Measurements from ENCODE around the gene RPSA. TPM values are rescaled to one million over a fixed set of nuclear protein-coding genes. Genes with fewer than 3 reads are reported as not detected.

The RPSA gene
- total RNA-seq, 6 donors from 2014 or later = 317 to 921 (median 709) TPM

DNA sequence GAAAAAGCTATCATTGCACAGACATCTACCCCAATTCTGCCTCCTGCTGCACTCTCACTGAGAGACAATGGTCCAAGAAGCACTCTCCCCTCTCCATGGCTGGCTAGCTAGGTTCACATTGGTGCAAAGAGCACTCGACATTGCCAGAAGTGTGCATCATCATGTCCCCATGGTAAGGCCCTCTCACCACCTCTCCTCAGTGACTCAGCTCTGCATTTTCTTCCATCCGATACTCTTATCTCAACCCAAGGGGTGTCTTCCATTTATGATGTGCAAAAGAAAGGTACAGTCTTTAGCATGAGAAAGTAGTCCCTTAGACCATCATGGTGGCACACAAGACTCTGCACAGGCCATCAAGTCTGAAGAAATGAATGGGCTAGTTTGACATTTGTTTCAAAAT lies 14.0 kb downstream of the RPSA start:
- 88 to 95% methylated on average over 2 of the region's 2 CpGs for WGBS, 2 donors
- Histone ChIP-seq H3K9me3 (no peaks in the 10 kb centered on the region), H3K27ac (no peak overlapping the region), H3K4me1 (peaks cover 0 to 3% (median 0%) of the 10 kb centered on the region in 4 donors), H3K36me3 (no peaks in the 10 kb centered on the region), H3K27me3 (no peaks in the 10 kb centered on the region), H3K4me3 (no peak overlapping the region)
- TF ChIP-seq EP300 (IDR thresholded peaks at IDR 0.05) (no peak), POLR2A (IDR thresholded peaks at IDR 0.05) (no peak), POLR2AphosphoS5 (IDR thresholded peaks at IDR 0.05) (no peak)
- TF ChIP-seq, protein P1, sequence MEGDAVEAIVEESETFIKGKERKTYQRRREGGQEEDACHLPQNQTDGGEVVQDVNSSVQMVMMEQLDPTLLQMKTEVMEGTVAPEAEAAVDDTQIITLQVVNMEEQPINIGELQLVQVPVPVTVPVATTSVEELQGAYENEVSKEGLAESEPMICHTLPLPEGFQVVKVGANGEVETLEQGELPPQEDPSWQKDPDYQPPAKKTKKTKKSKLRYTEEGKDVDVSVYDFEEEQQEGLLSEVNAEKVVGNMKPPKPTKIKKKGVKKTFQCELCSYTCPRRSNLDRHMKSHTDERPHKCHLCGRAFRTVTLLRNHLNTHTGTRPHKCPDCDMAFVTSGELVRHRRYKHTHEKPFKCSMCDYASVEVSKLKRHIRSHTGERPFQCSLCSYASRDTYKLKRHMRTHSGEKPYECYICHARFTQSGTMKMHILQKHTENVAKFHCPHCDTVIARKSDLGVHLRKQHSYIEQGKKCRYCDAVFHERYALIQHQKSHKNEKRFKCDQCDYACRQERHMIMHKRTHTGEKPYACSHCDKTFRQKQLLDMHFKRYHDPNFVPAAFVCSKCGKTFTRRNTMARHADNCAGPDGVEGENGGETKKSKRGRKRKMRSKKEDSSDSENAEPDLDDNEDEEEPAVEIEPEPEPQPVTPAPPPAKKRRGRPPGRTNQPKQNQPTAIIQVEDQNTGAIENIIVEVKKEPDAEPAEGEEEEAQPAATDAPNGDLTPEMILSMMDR (IDR thresholded peaks at IDR 0.05) = no peak
- DNase-seq (no peak), ATAC-seq (ENCODE audit: low FRiP score in 2 of 2) (no peak)

DNA sequence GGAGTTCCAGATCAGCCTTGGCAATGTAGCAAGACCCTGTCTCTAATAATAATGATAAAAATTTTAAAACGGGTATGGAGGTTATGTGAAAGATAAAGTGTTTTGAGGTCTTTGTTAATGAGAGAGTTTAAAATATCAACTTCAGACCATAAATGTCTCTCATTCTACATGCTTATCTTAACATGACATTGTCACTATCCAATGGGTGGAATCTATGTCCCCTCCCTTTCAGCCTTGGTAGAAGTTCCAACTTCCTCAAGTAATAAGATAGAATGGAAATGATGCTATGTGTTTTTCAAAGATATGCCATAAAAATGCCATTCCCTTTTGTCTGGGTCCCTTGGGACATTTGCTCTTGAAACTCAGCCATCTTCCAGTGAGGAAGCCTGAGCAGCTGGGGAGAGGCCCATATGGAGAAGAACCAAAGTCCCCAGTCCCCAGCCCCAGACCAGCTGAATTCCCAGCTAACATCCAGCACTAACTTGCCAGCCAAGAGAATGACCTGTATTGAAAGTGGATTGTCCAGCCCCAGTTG lies 17.0 kb downstream of the RPSA start:
- ATAC-seq (ENCODE audit: low FRiP score in 2 of 2) (no peak), DNase-seq (no peak)
- H3K9me3 ChIP-seq = no peaks in the 10 kb centered on the region
- no peak overlapping the region for H3K27ac ChIP-seq
- H3K27me3 ChIP-seq = no peaks in the 10 kb centered on the region
- 81 to 84% methylated on average over 1 of the region's 1 CpG for WGBS, 2 donors
- no peaks in the 10 kb centered on the region for H3K4me1 ChIP-seq
- TF ChIP-seq POLR2AphosphoS5 (IDR thresholded peaks at IDR 0.05) (no peak), EP300 (IDR thresholded peaks at IDR 0.05) (no peak), POLR2A (IDR thresholded peaks at IDR 0.05) (no peak)
- TF ChIP-seq, protein P1 (IDR thresholded peaks at IDR 0.05) = no peak
- H3K36me3 ChIP-seq = no peaks in the 10 kb centered on the region
- no peak overlapping the region for H3K4me3 ChIP-seq

- H3K4me1 ChIP-seq = no peaks in the 10 kb centered on the region
- ATAC-seq (ENCODE audit: low FRiP score in 2 of 2) (no peak), DNase-seq (no peak)
- no peaks in the 10 kb centered on the region for H3K27me3 ChIP-seq
- TF ChIP-seq POLR2A (IDR thresholded peaks at IDR 0.05) (no peak), EP300 (IDR thresholded peaks at IDR 0.05) (no peak), POLR2AphosphoS5 (IDR thresholded peaks at IDR 0.05) (no peak)
- TF ChIP-seq, protein P1 (IDR thresholded peaks at IDR 0.05) = no peak
- no peaks in the 10 kb centered on the region for H3K9me3 ChIP-seq
- no peak overlapping the region for H3K4me3 ChIP-seq
- H3K36me3 ChIP-seq = no peaks in the 10 kb centered on the region
- WGBS, 2 donors = 50% methylated on average over 1 of the region's 1 CpG
- H3K27ac ChIP-seq = no peak overlapping the region
These were observed 19.8 kb downstream of the RPSA start for GRCh38 chr3:39426312-39426711.

GRCh38 chr3:39427506-39427905 lies 21.0 kb downstream of the RPSA start:
- Histone ChIP-seq H3K27ac (no peak overlapping the region), H3K9me3 (no peaks in the 10 kb centered on the region), H3K4me3 (no peak overlapping the region), H3K27me3 (no peaks in the 10 kb centered on the region), H3K4me1 (no peaks in the 10 kb centered on the region), H3K36me3 (no peaks in the 10 kb centered on the region)
- ATAC-seq (ENCODE audit: low FRiP score in 2 of 2) = no peak
- WGBS, 2 donors = 76 to 91% methylated on average over 1 of the region's 1 CpG
- no peak for DNase-seq
- TF ChIP-seq POLR2AphosphoS5 (IDR thresholded peaks at IDR 0.05) (no peak), POLR2A (IDR thresholded peaks at IDR 0.05) (no peak), EP300 (IDR thresholded peaks at IDR 0.05) (no peak)
- TF ChIP-seq, protein P1 (IDR thresholded peaks at IDR 0.05) = no peak

DNA sequence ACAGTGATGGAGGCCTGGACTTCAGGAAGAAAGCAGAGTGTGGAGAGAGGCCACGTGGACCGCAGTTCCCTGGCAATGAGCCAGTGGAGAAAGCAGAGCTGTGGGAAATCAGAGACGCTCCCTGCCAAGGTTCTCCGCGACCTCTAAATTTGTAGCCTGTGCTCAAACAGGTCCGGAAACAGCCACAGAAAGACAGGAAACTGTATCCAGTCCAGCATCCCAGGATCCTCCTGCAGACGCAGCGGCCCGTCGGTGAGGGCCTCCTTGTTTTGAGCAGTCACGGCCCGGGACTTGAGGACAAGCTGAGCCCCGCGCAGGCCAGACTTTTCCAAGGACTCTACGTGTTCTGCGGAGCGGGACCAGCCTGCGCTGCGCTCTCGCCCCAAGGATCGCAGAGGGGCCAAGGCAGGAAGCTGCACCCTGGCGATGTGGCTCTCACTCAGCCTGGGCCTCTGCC lies 22.3 kb downstream of the RPSA start:
- DNase-seq = peak in 1 of 2 donors; percentile 78
- Histone ChIP-seq H3K9me3 (no peaks in the 10 kb centered on the region), H3K4me3 (no peak overlapping the region), H3K4me1 (peaks cover 3 to 7% (median 5%) of the 10 kb centered on the region in 4 donors), H3K36me3 (no peaks in the 10 kb centered on the region), H3K27me3 (no peaks in the 10 kb centered on the region), H3K27ac (peak overlapping the region in 2 of 4 donors; percentile 40 to 43)
- WGBS, 2 donors = 38 to 59% methylated on average over 15 to 22 of the region's 22 CpGs
- ATAC-seq (ENCODE audit: low FRiP score in 2 of 2) = no peak
- no peak for TF ChIP-seq EP300 (IDR thresholded peaks at IDR 0.05)
- no peak for TF ChIP-seq POLR2AphosphoS5 (IDR thresholded peaks at IDR 0.05)
